GM18508 (cell line): Measurements from ENCODE around the gene SPRYD7.

Experiments
- ATAC-seq: cut with Tn5 transposase; IDR thresholded peaks from one replicate; pipeline ENCODE4 v1.9.1; 2021; ENCODE audit warnings: moderate number of reproducible peaks; ENCODE audit not compliant: insufficient read depth, unreplicated experiment

SPRYD7 gene

DNA sequence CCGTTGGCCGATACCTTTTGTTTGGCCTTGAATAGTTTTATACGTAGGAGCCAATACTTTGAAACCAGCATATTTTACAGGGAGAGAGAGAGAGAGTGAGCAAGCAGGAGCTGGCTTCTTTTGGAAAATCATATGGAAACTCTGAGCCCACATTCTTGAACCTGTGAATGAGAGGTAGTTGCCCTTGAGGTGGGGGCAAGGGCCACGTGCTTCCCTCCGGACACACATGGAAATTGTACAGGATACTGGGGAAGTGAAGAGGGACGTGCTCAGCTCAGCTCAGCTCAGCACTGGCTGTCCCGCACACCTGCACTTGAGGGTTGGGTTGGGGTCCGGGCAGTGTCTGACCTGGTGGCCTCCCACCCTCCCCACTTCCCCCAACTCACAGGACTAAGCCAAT lies 68.3 kb downstream of the SPRYD7 start:
- ATAC-seq: no peak

DNA sequence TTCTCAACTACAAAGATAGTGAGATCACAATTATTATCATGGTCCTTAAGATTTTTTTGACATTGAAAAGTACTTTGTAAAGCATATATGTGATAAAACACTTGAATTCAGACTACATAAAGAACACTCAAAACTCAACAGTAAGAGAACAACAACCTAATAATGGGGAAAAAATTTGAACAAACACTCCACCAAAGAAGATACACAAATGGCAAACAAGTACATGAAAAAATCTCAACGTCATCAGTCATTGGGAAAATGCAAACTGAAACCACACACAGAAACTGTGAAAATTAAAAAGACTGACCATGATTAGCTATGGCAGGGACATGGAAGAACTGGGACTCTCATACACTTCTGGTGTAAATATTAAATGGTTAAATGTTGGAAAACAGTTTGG lies 70.9 kb downstream of the SPRYD7 start:
- ATAC-seq: no peak

DNA sequence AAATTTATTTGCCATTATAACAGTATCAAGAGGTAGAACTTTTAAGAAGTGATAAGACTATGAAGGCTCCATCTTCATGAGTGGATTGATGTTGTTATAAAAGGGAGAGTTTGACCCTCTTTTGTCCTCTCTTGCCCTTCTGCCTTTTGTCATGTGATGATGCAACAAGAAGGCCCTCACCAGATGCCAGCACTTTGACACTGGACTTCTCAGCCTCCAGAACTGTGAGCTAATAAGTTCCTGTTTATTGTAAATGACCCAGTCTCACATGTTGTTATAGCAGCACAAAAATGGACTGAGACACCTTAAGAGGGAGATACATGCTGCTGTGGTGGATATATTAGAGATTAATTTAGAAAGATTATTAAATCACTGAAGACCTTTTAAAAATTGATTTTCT lies 71.6 kb downstream of the SPRYD7 start:
- no peak for ATAC-seq
